Left ventricle myocardium inferior (tissue), 1 donor: ENCODE measurements around the gene CCP110. TPM values are rescaled to one million over a fixed set of nuclear protein-coding genes. Genes with fewer than 3 reads are reported as not detected.

Source experiments
- DNase-seq: peaks from one replicate; pipeline ENCODE4 v3.0.0-alpha.2; 2020
- H3K27ac ChIP-seq: fragments of 200-600 bp; replicated peaks from 2 replicates; pipeline ENCODE4 v1.8.0; 2021
- H3K27me3 ChIP-seq: fragments of 200-600 bp; 2 replicates; pipeline ENCODE4 v1.8.0; 2021; ENCODE audit warnings: low read depth
- H3K36me3 ChIP-seq: fragments of 200-600 bp; 2 replicates; pipeline ENCODE4 v1.8.0; 2021
- H3K4me1 ChIP-seq: fragments of 200-600 bp; 2 replicates; pipeline ENCODE4 v1.8.0; 2021
- H3K4me3 ChIP-seq: fragments of 200-600 bp; 2 replicates; pipeline ENCODE4 v1.8.0; 2021; ENCODE audit warnings: mild to moderate bottlenecking, moderate library complexity
- H3K9me3 ChIP-seq: fragments of 200-600 bp; replicated peaks from 2 replicates; pipeline ENCODE4 v1.8.0; 2021
- intact Hi-C: fragments of 100-400 bp; cut with micrococcal nuclease; formaldehyde crosslinking; loops from one replicate; pipeline ENCODE4 v1.11.0; 2022
- long read RNA-seq: library from polyadenylated mRNA; unstranded; transcript quantifications from one replicate; pipeline ENCODE4 v2.0.0, GENCODE V29; 2021
- total RNA-seq: library from RNA; stranded (reverse); fragmentation: NEBNext Ultra II Directional; extraction: Animal tissue kit (Norgen Biotek cat#: 25700); gene quantifications from one replicate; pipeline ENCODE4 v1.2.1, GENCODE V29; 2021
- TF ChIP-seq, protein P1 (sequence below): fragments of 200-600 bp; IDR thresholded peaks from 2 replicates; pipeline ENCODE4 v1.8.0; 2021; ENCODE audit warnings: antibody characterized with exemption, mild to moderate bottlenecking, borderline replicate concordance
- donor health status: DM: no; HTN: yes; CAD: no; lungs with severe emphysema.

Gene CCP110
- 8.4 TPM for total RNA-seq
- long read RNA-seq, full-length matches to known transcripts, result 5 of 14 reads
- long read RNA-seq, partial matches to known transcripts, result 6 of 14 reads
- long read RNA-seq, other reads (novel, unspliced or antisense), result 3 of 14 reads

DNA sequence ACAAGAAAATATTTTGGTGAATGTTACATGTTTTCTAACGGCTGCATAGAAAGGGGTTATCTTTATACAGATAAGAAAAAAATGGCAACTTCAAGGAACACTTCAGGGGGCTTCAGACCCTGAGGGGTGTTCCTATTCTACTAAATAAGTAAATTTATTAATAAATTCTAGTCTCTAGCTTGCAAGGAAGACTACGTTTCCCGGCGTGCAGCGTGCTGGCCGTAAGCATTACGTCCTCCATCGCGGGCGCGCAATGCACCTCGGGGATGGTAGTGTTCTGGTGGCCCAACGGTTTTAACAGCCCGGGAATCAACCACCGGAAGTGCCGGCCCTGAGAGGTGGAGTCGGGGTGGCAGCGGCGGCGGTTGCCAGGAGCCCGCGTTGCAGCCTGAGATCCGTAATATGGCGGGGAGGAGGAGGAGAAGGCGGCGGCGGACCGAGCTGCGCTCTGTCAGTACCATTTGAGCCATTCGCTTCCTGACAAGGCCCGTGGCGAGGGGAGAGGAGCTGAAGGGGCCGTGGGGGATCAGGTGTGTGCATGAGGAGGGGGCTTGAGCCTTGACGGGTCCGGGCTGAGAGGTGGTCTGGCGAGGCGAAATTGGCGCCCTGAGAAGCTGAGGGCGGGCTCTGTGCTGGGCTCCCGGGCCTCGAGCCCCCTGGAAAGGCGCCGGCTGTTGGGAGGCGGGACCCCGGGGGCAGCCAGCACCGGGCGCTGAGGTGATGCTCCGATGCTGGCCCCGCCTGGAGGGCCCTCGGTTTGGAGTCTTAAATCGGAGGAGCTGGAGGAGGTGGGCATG is at the start of gene CCP110:
Gene CCP110 (plus strand): TSS at position 384 of the 797 bp plus-strand sequence. CDS start 3,940 bp downstream, outside the sequence.
- TF ChIP-seq, protein P1, sequence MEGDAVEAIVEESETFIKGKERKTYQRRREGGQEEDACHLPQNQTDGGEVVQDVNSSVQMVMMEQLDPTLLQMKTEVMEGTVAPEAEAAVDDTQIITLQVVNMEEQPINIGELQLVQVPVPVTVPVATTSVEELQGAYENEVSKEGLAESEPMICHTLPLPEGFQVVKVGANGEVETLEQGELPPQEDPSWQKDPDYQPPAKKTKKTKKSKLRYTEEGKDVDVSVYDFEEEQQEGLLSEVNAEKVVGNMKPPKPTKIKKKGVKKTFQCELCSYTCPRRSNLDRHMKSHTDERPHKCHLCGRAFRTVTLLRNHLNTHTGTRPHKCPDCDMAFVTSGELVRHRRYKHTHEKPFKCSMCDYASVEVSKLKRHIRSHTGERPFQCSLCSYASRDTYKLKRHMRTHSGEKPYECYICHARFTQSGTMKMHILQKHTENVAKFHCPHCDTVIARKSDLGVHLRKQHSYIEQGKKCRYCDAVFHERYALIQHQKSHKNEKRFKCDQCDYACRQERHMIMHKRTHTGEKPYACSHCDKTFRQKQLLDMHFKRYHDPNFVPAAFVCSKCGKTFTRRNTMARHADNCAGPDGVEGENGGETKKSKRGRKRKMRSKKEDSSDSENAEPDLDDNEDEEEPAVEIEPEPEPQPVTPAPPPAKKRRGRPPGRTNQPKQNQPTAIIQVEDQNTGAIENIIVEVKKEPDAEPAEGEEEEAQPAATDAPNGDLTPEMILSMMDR, result no peak
- intact Hi-C loops, result no loop called here
- H3K27ac ChIP-seq, result peak within 1 kb of the TSS; percentile 69

GRCh38 chr16:19474617-19475016 is 49.1 kb upstream of the CCP110 start:
- H3K36me3 ChIP-seq, result no peaks in the 10 kb centered on the region
- no peaks in the 10 kb centered on the region for H3K4me1 ChIP-seq
- H3K4me3 ChIP-seq, result no peak overlapping the region
- intact Hi-C loops, result no loop called here
- TF ChIP-seq, protein P1, result no peak
- no peak overlapping the region for H3K27ac ChIP-seq
- H3K27me3 ChIP-seq, result peaks cover 50% of the 10 kb centered on the region
- DNase-seq, result no peak
- no peaks in the 10 kb centered on the region for H3K9me3 ChIP-seq

More for the DNA sequence above, at the start of gene CCP110:
- H3K27me3 ChIP-seq, result no peaks in the 10 kb centered on the region
- DNase-seq, result peak; percentile 97
- H3K4me1 ChIP-seq, result peaks cover 62% of the 10 kb centered on the region
- peak within 1 kb of the TSS; percentile 96 for H3K4me3 ChIP-seq
- no peaks in the 10 kb centered on the region for H3K9me3 ChIP-seq
- peaks cover 11% of the 10 kb centered on the region for H3K36me3 ChIP-seq

GRCh38 chr16:19478505-19478904 is 45.2 kb upstream of the CCP110 start:
- TF ChIP-seq, protein P1, result no peak
- H3K36me3 ChIP-seq, result no peaks in the 10 kb centered on the region
- no peak overlapping the region for H3K27ac ChIP-seq
- H3K4me3 ChIP-seq, result no peak overlapping the region
- DNase-seq, result no peak
- intact Hi-C loops, result no loop called here
- H3K4me1 ChIP-seq, result no peaks in the 10 kb centered on the region
- H3K27me3 ChIP-seq, result peaks cover 21% of the 10 kb centered on the region
- no peaks in the 10 kb centered on the region for H3K9me3 ChIP-seq

- no peaks in the 10 kb centered on the region for H3K4me1 ChIP-seq
Measured at GRCh38 chr16:19479302-19479721, 44.4 kb upstream of the CCP110 start.

GRCh38 chr16:19481296-19481695 is 42.4 kb upstream of the CCP110 start:
- intact Hi-C loops, result no loop called here
- TF ChIP-seq, protein P1, result no peak
- H3K4me1 ChIP-seq, result no peaks in the 10 kb centered on the region

More at GRCh38 chr16:19479302-19479721, 44.4 kb upstream of the CCP110 start:
- DNase-seq, result no peak
- Histone ChIP-seq H3K36me3 (no peaks in the 10 kb centered on the region), H3K4me3 (no peak overlapping the region), H3K27ac (no peak overlapping the region), H3K27me3 (peaks cover 16% of the 10 kb centered on the region), H3K9me3 (no peaks in the 10 kb centered on the region)
- TF ChIP-seq, protein P1, result no peak
- intact Hi-C loops, result no loop called here

More at GRCh38 chr16:19481296-19481695, 42.4 kb upstream of the CCP110 start:
- H3K9me3 ChIP-seq, result no peaks in the 10 kb centered on the region
- H3K4me3 ChIP-seq, result no peak overlapping the region
- DNase-seq, result no peak
- no peaks in the 10 kb centered on the region for H3K36me3 ChIP-seq
- H3K27ac ChIP-seq, result no peak overlapping the region
- H3K27me3 ChIP-seq, result peaks cover 16% of the 10 kb centered on the region
